Measurements from ENCODE around the gene ST6GAL2. TPM values are rescaled to one million over a fixed set of nuclear protein-coding genes. Genes with fewer than 3 reads are reported as not detected.

Gene ST6GAL2
- polyA plus RNA-seq, 1 donor from 2014 or later = 22.1 TPM

DNA sequence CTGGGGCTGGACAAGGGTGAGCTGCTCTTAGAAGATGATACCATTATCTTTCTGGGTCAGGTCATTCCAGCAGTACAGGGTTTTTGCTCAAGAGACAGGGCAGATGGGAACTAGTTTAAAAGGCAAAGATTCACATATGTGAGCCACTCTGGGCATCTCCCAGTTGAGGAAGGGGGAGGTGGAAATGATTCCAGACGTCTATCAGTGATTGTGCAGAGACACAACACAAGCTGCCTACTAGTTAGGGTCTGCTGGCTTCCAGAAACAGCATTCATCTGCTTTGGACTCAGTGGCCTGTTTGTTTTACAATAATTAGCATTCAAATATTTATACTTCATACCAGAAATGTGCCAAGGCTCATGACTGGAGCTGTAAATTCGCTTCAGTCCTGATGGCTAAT, 32.3 kb downstream of the ST6GAL2 start:
- Histone ChIP-seq H3K4me2 (ENCODE audit: low read length) (no peak overlapping the region), H3K9me3 (ENCODE audit: low read length) (no peaks in the 10 kb centered on the region), H3K27ac (ENCODE audit: low read length) (no peak overlapping the region), H3K9me2 (ENCODE audit: insufficient read depth, low read length) (no peaks in the 10 kb centered on the region), H2AFZ (ENCODE audit: low read depth, low read length) (no peak overlapping the region), H3K4me3 (ENCODE audit: low read length) (no peak overlapping the region), H3K9ac (ENCODE audit: low read length) (no peak overlapping the region), H3K36me3 (ENCODE audit: insufficient read depth, low read length) (no peaks in the 10 kb centered on the region), H3K79me2 (replicated peaks; ENCODE audit: insufficient read depth, low read length) (no peaks in the 10 kb centered on the region), H3K27me3 (ENCODE audit: insufficient read depth, low read depth, low read length) (no peaks in the 10 kb centered on the region), H3F3A (ENCODE audit: insufficient read depth, low read length, poor library complexity, severe bottlenecking) (peaks cover 6% of the 10 kb centered on the region), H4K20me1 (ENCODE audit: insufficient read depth) (no peaks in the 10 kb centered on the region)
- TF ChIP-seq, protein P1, sequence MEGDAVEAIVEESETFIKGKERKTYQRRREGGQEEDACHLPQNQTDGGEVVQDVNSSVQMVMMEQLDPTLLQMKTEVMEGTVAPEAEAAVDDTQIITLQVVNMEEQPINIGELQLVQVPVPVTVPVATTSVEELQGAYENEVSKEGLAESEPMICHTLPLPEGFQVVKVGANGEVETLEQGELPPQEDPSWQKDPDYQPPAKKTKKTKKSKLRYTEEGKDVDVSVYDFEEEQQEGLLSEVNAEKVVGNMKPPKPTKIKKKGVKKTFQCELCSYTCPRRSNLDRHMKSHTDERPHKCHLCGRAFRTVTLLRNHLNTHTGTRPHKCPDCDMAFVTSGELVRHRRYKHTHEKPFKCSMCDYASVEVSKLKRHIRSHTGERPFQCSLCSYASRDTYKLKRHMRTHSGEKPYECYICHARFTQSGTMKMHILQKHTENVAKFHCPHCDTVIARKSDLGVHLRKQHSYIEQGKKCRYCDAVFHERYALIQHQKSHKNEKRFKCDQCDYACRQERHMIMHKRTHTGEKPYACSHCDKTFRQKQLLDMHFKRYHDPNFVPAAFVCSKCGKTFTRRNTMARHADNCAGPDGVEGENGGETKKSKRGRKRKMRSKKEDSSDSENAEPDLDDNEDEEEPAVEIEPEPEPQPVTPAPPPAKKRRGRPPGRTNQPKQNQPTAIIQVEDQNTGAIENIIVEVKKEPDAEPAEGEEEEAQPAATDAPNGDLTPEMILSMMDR (IDR thresholded peaks at IDR 0.05; ENCODE audit: poor library complexity, severe bottlenecking) = no peak
- TF ChIP-seq EP300 (conservative IDR thresholded peaks at IDR 0.05; ENCODE audit: poor library complexity, severe bottlenecking) (no peak), RAD21 (conservative IDR thresholded peaks at IDR 0.05) (no peak), TAF1 (IDR thresholded peaks at IDR 0.05; ENCODE audit: low read depth) (no peak)
- TF ChIP-seq, protein P2, sequence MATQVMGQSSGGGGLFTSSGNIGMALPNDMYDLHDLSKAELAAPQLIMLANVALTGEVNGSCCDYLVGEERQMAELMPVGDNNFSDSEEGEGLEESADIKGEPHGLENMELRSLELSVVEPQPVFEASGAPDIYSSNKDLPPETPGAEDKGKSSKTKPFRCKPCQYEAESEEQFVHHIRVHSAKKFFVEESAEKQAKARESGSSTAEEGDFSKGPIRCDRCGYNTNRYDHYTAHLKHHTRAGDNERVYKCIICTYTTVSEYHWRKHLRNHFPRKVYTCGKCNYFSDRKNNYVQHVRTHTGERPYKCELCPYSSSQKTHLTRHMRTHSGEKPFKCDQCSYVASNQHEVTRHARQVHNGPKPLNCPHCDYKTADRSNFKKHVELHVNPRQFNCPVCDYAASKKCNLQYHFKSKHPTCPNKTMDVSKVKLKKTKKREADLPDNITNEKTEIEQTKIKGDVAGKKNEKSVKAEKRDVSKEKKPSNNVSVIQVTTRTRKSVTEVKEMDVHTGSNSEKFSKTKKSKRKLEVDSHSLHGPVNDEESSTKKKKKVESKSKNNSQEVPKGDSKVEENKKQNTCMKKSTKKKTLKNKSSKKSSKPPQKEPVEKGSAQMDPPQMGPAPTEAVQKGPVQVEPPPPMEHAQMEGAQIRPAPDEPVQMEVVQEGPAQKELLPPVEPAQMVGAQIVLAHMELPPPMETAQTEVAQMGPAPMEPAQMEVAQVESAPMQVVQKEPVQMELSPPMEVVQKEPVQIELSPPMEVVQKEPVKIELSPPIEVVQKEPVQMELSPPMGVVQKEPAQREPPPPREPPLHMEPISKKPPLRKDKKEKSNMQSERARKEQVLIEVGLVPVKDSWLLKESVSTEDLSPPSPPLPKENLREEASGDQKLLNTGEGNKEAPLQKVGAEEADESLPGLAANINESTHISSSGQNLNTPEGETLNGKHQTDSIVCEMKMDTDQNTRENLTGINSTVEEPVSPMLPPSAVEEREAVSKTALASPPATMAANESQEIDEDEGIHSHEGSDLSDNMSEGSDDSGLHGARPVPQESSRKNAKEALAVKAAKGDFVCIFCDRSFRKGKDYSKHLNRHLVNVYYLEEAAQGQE (IDR thresholded peaks at IDR 0.05; ENCODE audit: borderline replicate concordance) = no peak

DNA sequence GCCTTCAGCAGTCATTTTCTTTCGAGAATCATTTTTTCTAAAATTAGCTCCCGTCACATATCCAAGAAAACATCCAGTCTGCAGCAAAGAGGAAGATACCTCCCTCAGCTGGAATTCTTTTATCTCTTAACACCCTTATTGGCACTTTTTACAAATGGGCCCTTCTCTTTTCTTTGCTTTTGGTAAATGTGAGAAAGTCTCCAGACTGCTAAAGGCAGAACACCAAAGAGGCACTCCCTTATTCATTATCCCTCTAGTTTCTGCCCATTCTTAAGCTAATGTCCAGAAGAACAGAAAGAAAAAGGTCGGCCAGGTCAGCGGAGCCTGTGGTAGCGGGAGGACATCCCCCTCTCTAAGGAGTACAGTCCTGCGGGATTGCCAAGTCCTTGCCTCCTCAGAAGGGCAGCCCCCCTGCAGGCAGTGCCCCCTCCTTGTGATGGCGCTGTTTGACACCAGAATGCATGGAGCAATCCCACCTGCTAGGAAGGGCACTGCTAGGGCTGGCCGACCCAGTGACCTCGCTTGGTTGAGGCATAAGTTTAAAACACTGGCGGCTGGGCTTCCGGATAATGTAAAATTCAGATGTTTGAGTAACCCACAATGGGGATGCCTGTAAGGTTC, 34.0 kb downstream of the ST6GAL2 start:
- no peak overlapping the region for H2AFZ ChIP-seq (ENCODE audit: low read depth, low read length)
- H3F3A ChIP-seq (ENCODE audit: insufficient read depth, low read length, poor library complexity, severe bottlenecking) = peaks cover 6% of the 10 kb centered on the region
- no peak overlapping the region for H3K9ac ChIP-seq (ENCODE audit: low read length)
- H3K9me2 ChIP-seq (ENCODE audit: insufficient read depth, low read length) = no peaks in the 10 kb centered on the region
- no peaks in the 10 kb centered on the region for H4K20me1 ChIP-seq (ENCODE audit: insufficient read depth)
- H3K4me2 ChIP-seq (ENCODE audit: low read length) = no peak overlapping the region
- H3K27ac ChIP-seq (ENCODE audit: low read length) = no peak overlapping the region
- H3K36me3 ChIP-seq (ENCODE audit: insufficient read depth, low read length) = no peaks in the 10 kb centered on the region
- TF ChIP-seq TAF1 (IDR thresholded peaks at IDR 0.05; ENCODE audit: low read depth) = no peak
- no peak for TF ChIP-seq SMC3 (conservative IDR thresholded peaks at IDR 0.05; ENCODE audit: poor library complexity)
- TF ChIP-seq, protein P1 (IDR thresholded peaks at IDR 0.05; ENCODE audit: poor library complexity, severe bottlenecking) = no peak
- no peak for TF ChIP-seq EZH2 (IDR thresholded peaks at IDR 0.05; ENCODE audit: borderline replicate concordance, insufficient read depth, low read length, poor library complexity, severe bottlenecking)
- no peak for TF ChIP-seq POLR2AphosphoS5 (IDR thresholded peaks at IDR 0.05)
- no peak for TF ChIP-seq MXI1 (conservative IDR thresholded peaks at IDR 0.05; ENCODE audit: poor library complexity, severe bottlenecking)
- H3K4me3 ChIP-seq (ENCODE audit: low read length) = no peak overlapping the region
- no peaks in the 10 kb centered on the region for H3K79me2 ChIP-seq (replicated peaks; ENCODE audit: insufficient read depth, low read length)
- H3K9me3 ChIP-seq (ENCODE audit: low read length) = no peaks in the 10 kb centered on the region
- H3K27me3 ChIP-seq (ENCODE audit: insufficient read depth, low read depth, low read length) = no peaks in the 10 kb centered on the region

Measured in neural cell (in vitro differentiated cells).